SIG-M5 treated with dmso at 0.1 percent for 504 hours (cell line): ENCODE results near the gene DNAAF8.
A peak's percentile ranks its signal among the peaks of the same experiment; 100 is the strongest.
"Not testable (repeated sequence)": the region's sequence is repeated elsewhere in the genome, so short reads cannot be mapped to it uniquely, and the experiment has no call there.

ENCODE experiments used
- DNase-seq: peaks from one replicate; lab custom pipeline; 2025; ENCODE audit not compliant: unreplicated experiment; lab: John Stamatoyannopoulos, UW

DNAAF8 gene

DNA sequence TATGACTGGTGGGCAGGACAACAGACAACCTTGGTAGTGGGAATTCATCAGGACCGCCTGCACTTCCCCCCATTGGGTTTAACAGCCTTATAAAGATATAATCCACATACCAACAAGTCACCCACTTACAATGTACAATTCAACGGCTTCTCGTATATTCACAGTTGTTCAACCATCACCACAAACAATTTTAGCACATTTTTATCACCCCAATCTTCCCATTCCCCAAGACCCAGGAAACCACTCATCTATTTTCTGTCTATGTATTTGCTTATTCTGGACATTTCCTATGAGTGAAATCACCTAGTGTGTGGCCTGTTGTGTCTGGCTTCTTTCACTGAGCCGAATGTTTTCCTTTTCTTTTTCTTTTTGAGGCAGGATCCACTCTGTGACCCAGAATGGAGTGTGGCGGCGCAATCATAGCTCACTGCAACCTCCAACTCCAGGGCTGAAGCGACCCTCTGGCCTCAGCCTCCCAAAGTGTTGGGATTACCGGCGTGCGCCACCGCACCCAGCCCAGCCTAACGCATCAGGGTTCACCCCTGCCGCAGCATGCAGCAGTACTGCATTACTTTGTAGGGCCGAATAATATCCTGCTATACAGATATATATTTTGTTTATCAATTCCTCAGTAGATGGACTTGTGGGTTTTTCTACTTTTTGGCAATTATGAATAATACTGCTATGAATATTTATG, 11.1 kb upstream of the DNAAF8 start:
- no peak for DNase-seq

- DNase-seq: no peak
Measured at GRCh38 chr16:4724661-4725270, 9.6 kb upstream of the DNAAF8 start.

DNA sequence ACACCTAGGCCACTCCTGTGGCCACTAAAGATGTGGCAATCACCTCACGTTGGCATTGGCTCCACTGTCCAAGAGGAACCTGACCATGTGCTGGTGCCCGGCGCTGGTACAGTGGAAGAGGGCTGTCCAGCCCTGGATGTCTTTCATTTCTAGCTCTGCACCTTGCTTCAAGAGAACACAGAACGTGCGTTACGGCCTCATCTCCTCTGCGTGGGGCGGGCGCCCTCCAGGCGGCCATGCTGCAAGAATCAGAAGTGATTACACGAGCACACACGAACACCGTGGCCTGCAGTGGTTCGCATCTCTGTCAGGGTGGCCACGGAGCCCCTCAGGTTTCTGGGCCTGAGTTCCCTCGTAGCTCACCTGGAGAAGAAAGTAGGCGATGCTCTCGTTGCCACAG, 7.7 kb upstream of the DNAAF8 start:
- no peak for DNase-seq

- DNase-seq: no peak
Measured at GRCh38 chr16:4728676-4729075, 5.7 kb upstream of the DNAAF8 start.

DNA sequence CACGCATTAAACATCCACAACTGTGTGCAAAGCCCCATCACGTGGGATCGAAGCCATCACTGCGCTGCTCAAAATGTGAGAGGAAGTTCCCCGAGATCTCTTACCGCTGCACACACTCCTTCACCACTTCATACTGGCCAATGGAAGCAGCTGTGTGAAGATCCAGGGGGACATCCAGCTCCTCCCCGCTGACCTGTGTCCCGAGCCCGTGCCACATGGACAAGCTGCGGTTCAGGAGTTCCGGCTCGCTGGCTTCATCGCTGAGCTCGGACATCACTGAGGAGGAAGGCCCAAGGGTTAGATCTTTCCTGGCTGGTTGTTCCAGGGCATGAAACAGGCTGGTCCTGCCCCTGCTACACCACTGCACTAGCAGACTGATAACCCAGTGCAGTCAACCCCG, 4.5 kb upstream of the DNAAF8 start:
- DNase-seq: no peak

GRCh38 chr16:4733211-4733742, 1.1 kb upstream of the DNAAF8 start:
- no peak for DNase-seq

DNA sequence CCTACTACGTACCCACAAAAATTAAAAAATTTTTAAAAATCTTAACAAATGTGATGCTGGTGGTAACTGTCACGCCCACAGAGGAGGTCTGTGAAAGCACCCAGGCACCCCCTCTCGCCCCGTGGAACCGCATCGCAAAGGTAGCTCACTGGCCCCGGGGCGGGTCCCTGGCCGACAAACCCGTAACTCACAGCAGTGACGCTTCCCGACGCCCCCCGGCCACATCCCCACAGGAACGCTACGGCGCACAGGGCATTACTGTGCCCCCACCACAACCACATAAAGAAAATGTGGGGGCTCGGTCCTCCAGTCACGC, 632 bp upstream of the DNAAF8 start:
- DNase-seq: no peak

GRCh38 chr16:4734730-4735535, 596 bp downstream of the DNAAF8 start:
- DNase-seq: peak; percentile 75

DNA sequence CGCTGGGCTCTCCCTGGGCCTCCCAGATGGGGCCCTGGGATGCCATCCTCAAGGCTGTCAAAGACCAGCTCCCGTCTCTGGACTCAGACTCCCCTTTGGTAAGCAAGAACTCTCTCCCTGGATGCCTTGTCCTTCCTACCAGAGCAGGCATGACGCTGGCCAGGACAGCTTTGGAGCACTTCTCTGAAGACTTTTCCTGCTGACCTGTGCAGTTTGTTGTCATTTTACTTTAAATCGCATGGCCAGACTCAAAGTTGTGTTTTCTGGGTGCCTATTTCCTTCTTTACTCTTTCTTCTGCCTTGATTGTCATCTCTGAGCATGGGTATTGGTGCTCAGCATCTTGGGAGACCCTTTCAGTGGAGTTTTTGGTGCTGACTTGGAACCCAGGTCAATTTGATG, 2.2 kb downstream of the DNAAF8 start:
- no peak for DNase-seq

GRCh38 chr16:4737545-4737944, 3.2 kb downstream of the DNAAF8 start:
- no peak for DNase-seq

DNA sequence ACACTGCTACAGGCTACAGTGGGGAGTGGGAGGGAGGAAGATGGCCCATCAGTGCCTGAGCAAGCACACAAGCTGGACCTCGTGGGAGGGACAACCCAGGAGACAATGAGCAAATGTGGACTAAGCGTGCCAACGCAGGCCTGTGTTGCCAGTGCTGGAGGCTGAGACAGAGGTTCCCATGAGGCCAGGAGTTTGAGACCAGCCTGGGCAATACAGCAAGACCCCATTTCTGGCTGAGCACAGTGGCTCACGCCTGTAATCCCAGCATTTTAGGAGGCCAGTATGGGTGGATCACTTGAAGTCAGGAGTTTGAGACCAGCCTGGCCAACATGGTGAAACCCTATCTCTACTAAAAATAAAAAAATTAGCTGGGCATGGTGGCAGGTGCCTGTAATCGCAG, 4.0 kb downstream of the DNAAF8 start:
- not testable (repeated sequence) for DNase-seq

DNA sequence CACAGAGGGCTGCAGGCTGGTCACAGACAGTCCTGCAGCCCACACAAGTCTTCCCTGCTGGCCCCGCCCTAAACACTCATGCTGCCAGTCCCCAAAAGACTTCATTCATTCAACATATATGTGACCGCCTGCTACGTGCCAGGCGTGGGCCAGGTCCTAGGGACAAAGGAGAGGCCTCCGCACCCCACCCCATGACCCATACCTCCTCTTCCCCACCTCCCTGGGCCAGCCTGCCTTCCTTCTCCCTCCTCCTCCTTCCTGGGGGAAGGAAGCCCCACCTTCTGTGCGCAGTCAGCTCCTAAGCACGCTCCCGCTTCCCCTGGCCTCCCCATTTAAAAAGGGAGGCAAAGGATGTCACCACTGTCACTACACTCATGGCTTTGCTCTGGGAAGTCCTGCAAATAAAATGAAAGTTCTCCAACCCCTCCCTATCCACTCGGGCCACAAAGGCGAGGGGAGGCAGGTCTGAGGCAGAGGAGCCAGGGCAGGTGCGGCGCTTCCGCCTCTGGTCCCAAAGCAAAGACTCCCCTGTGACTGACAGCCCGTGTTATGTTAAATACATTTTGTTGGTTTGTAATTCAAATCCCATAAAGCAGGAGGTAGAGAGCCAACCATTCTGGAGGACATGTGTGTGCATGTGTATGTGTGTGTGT, 9.0 kb downstream of the DNAAF8 start:
- DNase-seq: no peak

GRCh38 chr16:4744555-4745273, 10.4 kb downstream of the DNAAF8 start:
- no peak for DNase-seq

DNA sequence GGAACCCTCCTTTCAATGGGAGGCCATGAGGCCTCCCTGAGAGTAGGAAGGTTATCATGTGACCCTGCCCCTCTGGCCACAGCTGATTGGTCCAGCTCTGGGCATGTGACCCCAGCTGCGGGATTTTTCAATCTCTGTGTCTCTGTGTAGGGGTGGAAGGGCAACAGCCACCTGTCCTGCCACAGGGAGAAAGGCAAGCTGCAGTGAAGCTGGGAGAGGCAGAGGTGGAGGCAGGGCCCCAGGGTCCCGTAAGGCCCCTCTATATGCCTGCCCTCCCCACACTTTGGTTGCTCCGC, 10.9 kb downstream of the DNAAF8 start:
- DNase-seq: no peak

GRCh38 chr16:4746215-4746614, 11.9 kb downstream of the DNAAF8 start:
- DNase-seq: no peak

DNA sequence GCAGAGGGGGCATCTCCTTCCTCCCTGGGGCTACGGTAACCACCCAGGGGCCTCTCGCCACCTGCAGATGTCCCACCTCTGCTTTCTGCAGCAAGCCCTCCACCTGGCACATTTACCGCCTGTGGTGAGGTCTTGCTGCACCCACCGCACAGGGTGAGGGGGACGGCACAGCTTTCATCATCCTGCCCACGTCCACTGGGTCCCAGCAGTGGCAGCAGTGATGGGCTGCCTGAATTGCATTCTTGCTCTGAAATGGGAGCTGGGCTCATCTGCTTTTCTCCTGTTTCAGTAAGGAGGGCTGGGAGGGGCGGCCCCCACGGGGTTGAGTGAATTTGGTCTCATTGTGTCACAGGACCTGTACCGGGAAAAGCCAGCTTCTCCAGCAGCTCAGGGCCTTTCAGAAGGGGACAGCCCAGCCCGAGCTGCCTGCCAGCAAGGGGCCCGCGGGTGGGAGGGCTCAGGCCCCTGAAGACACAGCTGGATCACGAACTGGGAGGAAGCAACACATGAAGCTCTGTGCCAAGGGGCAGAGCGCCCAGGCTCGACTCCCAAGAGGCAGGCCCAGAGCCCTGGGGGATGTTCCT, 12.7 kb downstream of the DNAAF8 start:
- DNase-seq: no peak

- DNase-seq: no peak
Measured at GRCh38 chr16:4747906-4748681, 13.8 kb downstream of the DNAAF8 start.

DNA sequence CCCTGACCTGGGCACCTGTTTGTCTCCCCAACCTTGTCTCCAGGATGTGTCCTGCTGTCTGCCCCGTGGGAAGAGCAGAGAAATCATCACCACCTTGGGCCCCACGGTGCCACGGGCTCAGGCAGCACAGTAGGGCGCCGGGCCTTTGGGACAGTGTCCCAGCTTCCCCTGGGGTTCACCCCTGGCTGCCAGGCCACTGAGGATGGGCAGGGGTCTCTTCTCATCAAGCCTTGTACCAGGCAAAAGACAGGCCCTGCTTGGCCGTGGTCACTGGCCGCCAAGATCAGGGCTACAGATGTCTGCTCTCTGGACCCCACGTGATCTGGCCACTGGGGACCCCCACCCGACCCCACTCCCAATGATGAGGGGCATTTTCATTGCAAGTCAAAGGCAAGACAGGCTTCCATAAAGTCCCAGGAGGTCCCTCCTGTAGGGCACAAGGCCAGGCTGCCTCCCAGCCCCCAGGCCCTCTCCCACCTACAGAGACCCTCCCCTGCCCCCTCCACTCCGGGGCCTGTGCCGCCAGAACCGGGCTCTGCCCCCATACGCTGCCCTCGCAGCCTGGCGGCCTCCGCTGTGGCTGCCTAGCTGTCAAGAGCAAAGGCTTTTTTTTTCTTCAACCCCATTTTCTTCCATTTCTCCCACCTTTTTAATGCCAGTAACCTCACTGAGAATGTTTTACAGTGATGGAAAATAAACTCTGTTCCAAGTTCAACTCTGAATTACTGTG, 14.5 kb downstream of the DNAAF8 start:
- no peak for DNase-seq

GRCh38 chr16:4749700-4750257, 15.4 kb downstream of the DNAAF8 start:
- DNase-seq: no peak
